BLaER1 treated with 17β-estradiol and CSF1 and Interleukin-3, amounts not matched to agents 10 nM and 100 nM (cell line): ENCODE results near the gene CEBPG.

Experiments
- H3K27ac ChIP-seq, 11 experiments: shearing (Covaris generic); formaldehyde crosslinking; 2 replicates each; pipeline ENCODE4 v1.8.1; 2022
- H3K27me3 ChIP-seq, 11 experiments: shearing (Covaris generic); formaldehyde crosslinking; 2 replicates each; pipeline ENCODE4 v1.8.1; 2022
- H3K36me3 ChIP-seq, 11 experiments: shearing (Covaris generic); formaldehyde crosslinking; 2 replicates each; pipeline ENCODE4 v1.8.1; 2022
- H3K4me1 ChIP-seq, 10 experiments: shearing (Covaris generic); formaldehyde crosslinking; 2 replicates each; pipeline ENCODE4 v1.8.1; 2022
- H3K4me2 ChIP-seq, 11 experiments: shearing (Covaris generic); formaldehyde crosslinking; 2 replicates each; pipeline ENCODE4 v1.8.1; 2022
- H3K4me3 ChIP-seq, 10 experiments: shearing (Covaris generic); formaldehyde crosslinking; 2 replicates each; pipeline ENCODE4 v1.8.1; 2022
- H3K9ac ChIP-seq, 11 experiments: shearing (Covaris generic); formaldehyde crosslinking; 2 replicates each; pipeline ENCODE4 v1.8.1; 2022
- H3K9me3 ChIP-seq, 11 experiments: shearing (Covaris generic); formaldehyde crosslinking; replicated peaks in 1 of 11; 2 replicates each; pipeline ENCODE4 v1.8.1; 2022
- H4K20me1 ChIP-seq, 11 experiments: shearing (Covaris generic); formaldehyde crosslinking; 2 replicates each; pipeline ENCODE4 v1.8.1; 2022
- Cebpa-rat ChIP-seq, 11 experiments: shearing (Covaris generic); IDR thresholded peaks; 2 replicates each; pipeline ENCODE4 v1.8.1; 2022

CEBPG gene

DNA sequence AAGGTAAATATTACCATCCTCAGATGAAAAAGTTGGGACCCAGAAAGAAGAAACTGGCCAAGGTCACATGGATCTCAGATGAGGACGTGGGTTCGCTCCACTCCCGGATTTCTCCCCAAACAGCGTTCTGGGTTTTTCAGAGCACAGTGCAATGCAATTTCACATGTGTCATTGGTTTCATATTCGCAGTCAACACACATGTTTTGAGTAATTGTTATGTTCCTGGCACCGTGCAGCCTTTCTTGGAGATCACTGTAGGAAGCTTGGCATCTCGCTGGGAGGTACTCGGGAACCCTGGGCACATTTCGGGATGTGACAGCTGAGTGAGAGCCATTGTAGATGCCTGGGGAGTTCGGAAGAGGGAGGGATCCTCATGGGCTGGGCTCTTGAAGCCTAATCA is 26.2 kb upstream of the CEBPG start:
- Histone ChIP-seq H3K4me3 (no peak overlapping the region), H4K20me1 (no peaks in the 10 kb centered on the region), H3K9me3 (no peaks in the 10 kb centered on the region), H3K27me3 (no peaks in the 10 kb centered on the region), H3K27ac (no peak overlapping the region), H3K4me2 (no peak overlapping the region), H3K9ac (no peak overlapping the region), H3K4me1 (peaks cover 0 to 7% (median 0%) of the 10 kb centered on the region in 10 experiments; a peak in 1 of 20 replicates), H3K36me3 (no peaks in the 10 kb centered on the region)
- no peak for TF ChIP-seq Cebpa-rat (IDR thresholded peaks at IDR 0.05)

DNA sequence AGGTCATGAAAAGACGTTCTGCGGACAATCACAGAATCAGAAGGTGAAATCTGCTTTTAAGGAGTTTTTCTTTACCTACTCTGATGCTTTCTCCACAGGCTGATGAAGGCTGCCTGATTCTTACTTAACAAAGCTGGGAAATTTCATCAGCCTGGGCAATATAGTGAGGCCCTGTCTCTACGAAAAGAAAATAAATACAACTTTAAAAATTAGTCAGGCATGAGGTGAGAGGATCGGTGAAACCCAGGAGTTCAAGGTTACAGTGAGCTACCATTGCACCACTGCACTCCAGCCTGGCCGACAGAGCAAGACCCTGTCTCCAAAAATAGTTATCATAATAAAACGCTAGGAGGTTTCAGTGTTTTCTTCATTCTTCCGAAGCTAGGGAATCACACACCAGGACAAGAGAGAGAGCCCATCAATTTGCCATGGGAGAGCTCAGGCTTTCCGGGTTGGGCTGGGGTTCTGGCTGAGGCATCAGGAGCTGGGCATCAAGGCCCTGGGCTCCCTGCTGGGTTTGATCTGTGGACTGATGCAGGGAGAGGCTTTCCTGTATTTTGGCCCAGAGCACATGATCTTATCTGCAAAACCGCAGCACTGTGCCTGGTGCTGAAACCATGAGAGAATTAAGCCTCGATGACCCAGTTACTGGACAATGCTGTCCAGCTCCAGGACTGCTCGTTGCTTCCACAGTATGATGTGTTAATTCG is 25.1 kb upstream of the CEBPG start:
- Histone ChIP-seq H3K27me3 (no peaks in the 10 kb centered on the region), H4K20me1 (no peaks in the 10 kb centered on the region), H3K4me3 (no peak overlapping the region), H3K36me3 (no peaks in the 10 kb centered on the region), H3K4me2 (no peak overlapping the region), H3K9me3 (no peaks in the 10 kb centered on the region), H3K4me1 (peaks cover 0 to 7% (median 0%) of the 10 kb centered on the region in 10 experiments; a peak in 1 of 20 replicates), H3K27ac (no peak overlapping the region), H3K9ac (no peak overlapping the region)
- TF ChIP-seq Cebpa-rat (IDR thresholded peaks at IDR 0.05) = no peak

DNA sequence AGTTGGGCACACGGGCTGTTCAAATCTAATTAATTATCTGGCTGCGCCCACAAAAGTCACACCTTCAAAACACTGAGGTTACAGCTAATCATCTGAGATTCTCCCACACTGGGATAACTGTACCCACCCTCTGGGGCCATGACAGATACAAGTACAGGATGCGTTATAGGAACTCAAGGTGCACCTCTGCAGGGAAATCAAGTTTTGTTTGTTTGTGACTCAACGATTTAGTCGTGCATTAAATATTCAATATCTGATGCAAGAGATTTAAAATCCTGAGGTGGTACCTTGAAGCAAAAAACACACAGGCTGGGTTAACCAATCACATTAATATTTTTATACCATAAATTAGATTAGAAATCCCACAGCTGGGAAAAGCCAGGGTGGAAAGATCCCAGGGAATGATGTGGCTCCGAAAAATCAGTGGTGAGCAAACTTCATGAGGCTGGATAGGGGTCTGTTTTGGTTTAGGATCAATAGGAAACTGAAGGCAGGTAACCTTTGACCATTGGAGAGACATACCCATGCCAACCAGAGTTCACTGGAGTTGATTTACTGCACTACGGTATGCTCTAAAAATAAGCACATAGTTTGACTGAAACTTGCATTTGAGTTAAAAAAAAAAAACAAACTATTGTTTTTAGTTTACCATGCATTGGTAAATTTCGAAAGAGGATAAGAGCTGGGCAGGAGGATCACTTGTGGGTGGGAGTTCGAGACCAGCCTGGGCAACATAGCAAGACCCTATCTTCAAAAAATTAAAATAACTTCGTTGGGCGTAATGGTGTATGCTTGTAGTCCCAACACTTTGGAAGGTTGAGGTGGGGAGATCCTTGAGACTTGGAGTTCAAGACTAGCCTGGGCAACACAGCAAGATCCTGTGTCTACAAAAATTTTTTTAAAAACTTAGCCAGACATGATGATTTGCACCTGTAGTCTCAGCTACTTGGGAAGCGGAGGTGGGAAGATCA is 23.9 kb upstream of the CEBPG start:
- no peak overlapping the region for H3K4me2 ChIP-seq
- no peak overlapping the region for H3K9ac ChIP-seq
- no peak for TF ChIP-seq Cebpa-rat (IDR thresholded peaks at IDR 0.05)
- H3K27me3 ChIP-seq = no peaks in the 10 kb centered on the region
- no peak overlapping the region for H3K4me3 ChIP-seq
- H3K4me1 ChIP-seq = no peaks in the 10 kb centered on the region
- no peaks in the 10 kb centered on the region for H4K20me1 ChIP-seq
- no peak overlapping the region for H3K27ac ChIP-seq
- no peaks in the 10 kb centered on the region for H3K9me3 ChIP-seq
- no peaks in the 10 kb centered on the region for H3K36me3 ChIP-seq

DNA sequence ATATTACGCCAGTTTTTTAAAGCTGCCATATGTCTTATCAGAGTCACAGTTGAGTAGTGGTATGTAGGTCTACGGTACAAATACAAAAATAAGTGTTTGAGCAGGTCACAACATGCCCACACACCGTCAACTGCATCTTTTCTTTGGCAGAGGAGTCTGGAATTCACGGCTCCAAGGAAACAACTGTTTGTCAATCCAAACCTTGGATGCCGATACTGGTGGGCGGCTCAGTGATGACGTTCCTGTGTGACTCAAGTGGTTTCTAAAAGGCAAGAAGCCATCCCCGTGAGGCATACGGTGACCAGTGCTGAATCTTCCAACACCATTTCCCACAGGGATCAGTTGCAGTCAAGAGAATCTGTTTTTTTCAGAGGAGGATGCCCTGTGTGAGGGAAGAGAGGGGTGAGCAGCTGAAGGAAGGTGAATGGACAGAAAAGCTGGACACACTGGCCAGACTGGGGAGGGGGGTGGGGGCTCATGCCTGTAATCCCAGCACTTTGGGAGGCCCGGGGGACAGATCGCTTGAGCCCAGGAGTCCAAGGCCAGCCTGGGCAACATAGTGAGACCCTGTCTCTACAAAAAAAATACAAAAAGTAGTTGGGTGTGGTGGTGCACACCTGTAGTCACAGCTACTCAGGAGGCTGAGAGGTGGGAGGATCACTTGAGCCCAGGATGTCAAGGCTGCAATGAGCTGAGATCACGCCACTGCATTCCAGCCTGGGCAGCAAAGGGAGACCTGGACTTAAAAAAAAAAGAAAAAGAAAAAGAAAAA is 22.8 kb upstream of the CEBPG start:
- Histone ChIP-seq H3K4me3 (no peak overlapping the region), H3K36me3 (no peaks in the 10 kb centered on the region), H3K4me2 (no peak overlapping the region), H3K9ac (no peak overlapping the region), H3K4me1 (no peaks in the 10 kb centered on the region), H4K20me1 (no peaks in the 10 kb centered on the region), H3K9me3 (peaks cover 0 to 7% (median 5%) of the 10 kb centered on the region in 11 experiments; a peak in 11 of 22 replicates), H3K27ac (no peak overlapping the region), H3K27me3 (no peaks in the 10 kb centered on the region)
- no peak for TF ChIP-seq Cebpa-rat (IDR thresholded peaks at IDR 0.05)

DNA sequence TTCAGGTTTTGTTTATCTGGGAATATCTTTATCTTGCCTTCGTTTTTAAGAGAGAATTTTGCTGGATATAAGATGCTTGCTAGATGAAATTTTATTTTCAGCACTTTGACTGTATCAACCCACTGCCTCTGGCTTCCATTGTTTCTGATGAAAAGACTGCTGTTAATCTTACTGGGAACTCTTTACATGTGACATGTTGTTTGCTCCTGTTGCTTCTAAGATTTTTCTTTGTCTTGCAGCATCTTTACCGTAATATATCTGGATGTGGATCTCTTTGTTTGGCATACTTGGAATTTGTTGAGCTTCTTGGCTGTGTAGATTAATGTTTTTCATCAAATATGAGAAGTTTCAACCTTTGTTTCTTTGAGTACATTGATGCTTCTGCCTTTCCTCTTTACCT is 18.0 kb upstream of the CEBPG start:
- TF ChIP-seq Cebpa-rat (IDR thresholded peaks at IDR 0.05) = no peak

DNA sequence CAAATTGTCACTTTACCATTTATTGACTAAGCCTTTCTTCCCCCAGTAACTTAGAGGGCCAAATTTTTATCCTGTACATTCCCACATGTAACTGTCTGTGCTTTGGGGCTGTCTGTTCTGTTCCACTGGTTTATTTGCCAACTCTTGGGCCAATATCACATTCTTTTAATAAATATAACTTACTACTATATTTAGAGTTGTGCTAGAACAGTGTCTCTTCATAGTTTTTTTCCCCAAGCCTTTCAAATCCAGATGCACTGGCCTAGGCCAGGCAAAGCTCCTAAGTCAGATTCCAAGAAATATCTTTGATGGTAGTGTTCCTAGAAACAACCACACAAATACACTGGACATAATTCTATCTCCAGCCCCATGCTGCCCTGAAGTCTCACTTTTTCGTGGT is 16.0 kb upstream of the CEBPG start:
- TF ChIP-seq Cebpa-rat (IDR thresholded peaks at IDR 0.05) = no peak
- no peak overlapping the region for H3K9ac ChIP-seq
- no peaks in the 10 kb centered on the region for H3K4me1 ChIP-seq
- no peaks in the 10 kb centered on the region for H3K36me3 ChIP-seq
- no peaks in the 10 kb centered on the region for H3K27me3 ChIP-seq
- no peak overlapping the region for H3K27ac ChIP-seq
- H3K4me3 ChIP-seq = no peak overlapping the region
- H4K20me1 ChIP-seq = no peaks in the 10 kb centered on the region
- no peak overlapping the region for H3K4me2 ChIP-seq
- peaks cover 0 to 12% (median 7%) of the 10 kb centered on the region in 11 experiments; a peak in 11 of 22 replicates for H3K9me3 ChIP-seq

More for the DNA sequence above, 18.0 kb upstream of the CEBPG start:
- Histone ChIP-seq H4K20me1 (no peaks in the 10 kb centered on the region), H3K4me2 (no peak overlapping the region), H3K4me3 (no peak overlapping the region), H3K36me3 (no peaks in the 10 kb centered on the region), H3K9me3 (peaks cover 0 to 12% (median 7%) of the 10 kb centered on the region in 11 experiments; a peak in 11 of 22 replicates), H3K4me1 (no peaks in the 10 kb centered on the region), H3K9ac (no peak overlapping the region), H3K27ac (no peak overlapping the region), H3K27me3 (no peaks in the 10 kb centered on the region)

DNA sequence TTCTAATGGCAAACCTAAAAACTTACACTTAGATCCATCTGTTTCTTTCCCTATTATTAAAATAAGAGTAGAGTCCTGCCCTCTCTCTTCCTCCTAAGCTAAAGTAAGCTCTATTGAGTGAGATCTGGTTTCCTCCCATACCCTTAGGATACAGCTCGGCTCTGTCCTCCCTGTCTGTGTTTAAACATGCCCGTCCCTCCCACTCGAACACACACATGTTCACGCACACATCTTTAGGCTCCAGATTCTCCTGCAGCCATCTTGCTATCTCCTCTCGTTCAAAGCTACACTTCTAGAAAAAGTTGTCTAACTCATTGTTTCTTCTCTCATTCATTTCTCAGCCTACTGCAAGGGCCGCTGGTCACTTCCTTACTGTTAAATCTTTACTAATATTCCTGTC is 15.1 kb upstream of the CEBPG start:
- Histone ChIP-seq H3K9me3 (peaks cover 0 to 12% (median 7%) of the 10 kb centered on the region in 11 experiments; a peak in 11 of 22 replicates), H3K27me3 (no peaks in the 10 kb centered on the region), H3K9ac (no peak overlapping the region), H3K27ac (no peak overlapping the region), H3K4me2 (no peak overlapping the region), H3K4me1 (no peaks in the 10 kb centered on the region), H4K20me1 (no peaks in the 10 kb centered on the region), H3K36me3 (no peaks in the 10 kb centered on the region), H3K4me3 (no peak overlapping the region)
- TF ChIP-seq Cebpa-rat (IDR thresholded peaks at IDR 0.05) = no peak

DNA sequence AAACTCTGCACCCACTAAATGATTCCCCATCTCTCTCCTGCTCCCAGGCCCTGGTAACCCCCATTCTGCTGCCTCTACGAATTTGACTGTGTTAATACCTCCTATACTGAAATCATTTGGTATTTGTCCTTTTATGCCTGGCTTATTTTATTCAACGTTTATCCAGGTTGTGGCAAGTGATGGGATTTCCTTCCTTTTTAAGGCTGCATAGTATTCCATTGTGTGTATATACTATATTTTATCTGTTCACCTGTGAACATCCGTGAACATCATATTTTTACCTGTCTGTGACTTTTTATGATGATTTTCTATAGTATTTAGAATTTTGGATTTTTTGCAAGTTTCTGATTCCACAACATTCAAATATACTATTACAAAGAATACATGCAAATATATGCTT is 13.9 kb upstream of the CEBPG start:
- Histone ChIP-seq H3K4me3 (no peak overlapping the region), H3K4me2 (no peak overlapping the region), H3K9ac (no peak overlapping the region), H4K20me1 (no peaks in the 10 kb centered on the region), H3K36me3 (no peaks in the 10 kb centered on the region), H3K4me1 (no peaks in the 10 kb centered on the region), H3K27ac (no peak overlapping the region), H3K27me3 (no peaks in the 10 kb centered on the region), H3K9me3 (peaks cover 0 to 12% (median 7%) of the 10 kb centered on the region in 11 experiments; a peak in 11 of 22 replicates)
- no peak for TF ChIP-seq Cebpa-rat (IDR thresholded peaks at IDR 0.05)
